GM20000 (cell line): ENCODE results near the gene COQ8A.

Experiments
- DNase-seq: peaks from one replicate; pipeline ENCODE4 v3.0.0; 2012; ENCODE audit warnings: low spot score
- CTCF ChIP-seq: IDR thresholded peaks from 2 replicates; pipeline ENCODE4 v1.5.1; 2012; ENCODE audit warnings: mild to moderate bottlenecking, control low read depth; ENCODE audit errors: extremely low read depth, missing control alignments

COQ8A gene

GRCh38 chr1:226973898-226974543 lies 33.9 kb downstream of the COQ8A start:
- DNase-seq: no peak
- no peak for TF ChIP-seq CTCF

GRCh38 chr1:226974544-226975258 lies 34.6 kb downstream of the COQ8A start:
- TF ChIP-seq CTCF: no peak
- no peak for DNase-seq

- no peak for DNase-seq
These were observed 35.5 kb downstream of the COQ8A start for GRCh38 chr1:226975259-226976250.

GRCh38 chr1:226976276-226976977 lies 36.3 kb downstream of the COQ8A start:
- DNase-seq: no peak
- no peak for TF ChIP-seq CTCF

More at GRCh38 chr1:226975259-226976250, 35.5 kb downstream of the COQ8A start:
- no peak for TF ChIP-seq CTCF

GRCh38 chr1:226976978-226977642 lies 37.0 kb downstream of the COQ8A start:
- DNase-seq: no peak
- TF ChIP-seq CTCF: no peak

GRCh38 chr1:226977643-226978431 lies 37.7 kb downstream of the COQ8A start:
- no peak for TF ChIP-seq CTCF
- DNase-seq: no peak
